H1 (cell line): ENCODE results near the gene SEC11A. TPM values are rescaled to one million over a fixed set of nuclear protein-coding genes. Genes with fewer than 3 reads are reported as not detected.

Experiments
- CTCF ChIA-PET: fragments of 300-600 bp; sonication (Branson Sonifier 250); formaldehyde crosslinking; loops from one replicate; lab custom pipeline; 2021; ENCODE audit not compliant: partially characterized antibody; lab: Charles Lee
- POLR2A ChIA-PET: fragments of 300-600 bp; sonication (Branson Sonifier 250); formaldehyde crosslinking; loops from one replicate; lab custom pipeline; 2021; ENCODE audit warnings: inconsistent platforms; ENCODE audit not compliant: partially characterized antibody; lab: Charles Lee
- DNase-seq, 2 experiments: peaks; one replicate each; pipeline versions ENCODE4 v3.0.0 to v3.0.0-alpha.2; 2010 to 2022; ENCODE audit warnings: low spot score in 2 of 2, low read depth in 1 of 2, mixed read lengths in 1 of 2
- FAIRE-seq: peaks from 2 replicates; lab custom pipeline; 2011; peaks lifted over from hg19 to GRCh38; lab: Jason Lieb, UNC
- H2AFZ ChIP-seq: 2 replicates; pipeline ENCODE4 v1.8.1; 2012; ENCODE audit warnings: low read length, inconsistent platforms
- H2AK5ac ChIP-seq: 2 replicates; pipeline ENCODE4 v1.6.1; 2013; ENCODE audit warnings: low read depth, low read length
- H2BK120ac ChIP-seq: replicated peaks from 2 replicates; pipeline ENCODE3; 2013; ENCODE audit warnings: low read depth, low read length, inconsistent platforms
- H2BK12ac ChIP-seq: 2 replicates; pipeline ENCODE4 v1.6.1; 2013; ENCODE audit warnings: low read depth, low read length
- H2BK15ac ChIP-seq: 2 replicates; pipeline ENCODE4 v1.6.1; 2013; ENCODE audit warnings: low read length
- H2BK20ac ChIP-seq: 2 replicates; pipeline ENCODE4 v1.6.1; 2013; ENCODE audit warnings: low read length
- H2BK5ac ChIP-seq: 2 replicates; pipeline ENCODE4 v1.6.1; 2013; ENCODE audit warnings: low read depth, low read length
- H3K14ac ChIP-seq: 2 replicates; pipeline ENCODE4 v1.6.1; 2013; ENCODE audit warnings: inconsistent platforms; ENCODE audit not compliant: insufficient read length
- H3K18ac ChIP-seq: 2 replicates; pipeline ENCODE4 v1.6.1; 2013; ENCODE audit warnings: low read length; ENCODE audit errors: extremely low read depth
- H3K23ac ChIP-seq: 2 replicates; pipeline ENCODE4 v1.6.1; 2013; ENCODE audit warnings: inconsistent platforms; ENCODE audit not compliant: insufficient read length
- H3K23me2 ChIP-seq: 2 replicates; pipeline ENCODE4 v1.6.1; 2013; ENCODE audit warnings: low read depth, low read length
- H3K27ac ChIP-seq: 2 replicates; pipeline ENCODE4 v1.6.1; 2011; ENCODE audit warnings: low read depth, low read length, inconsistent platforms
- H3K27me3 ChIP-seq, 4 experiments: replicated peaks in 1 of 4; 1 replicate in 1 of 4; 2 replicates in 3 of 4; pipeline versions ENCODE4 v1.6.1 to v1.8.1; 2011 to 2013; ENCODE audit warnings: low read length in 3 of 4, mild to moderate bottlenecking in 3 of 4, inconsistent platforms in 2 of 4, mixed read lengths in 2 of 4, moderate library complexity in 1 of 4; ENCODE audit not compliant: control insufficient read depth in 3 of 4, insufficient read depth in 3 of 4; ENCODE audit errors: extremely low read depth in 1 of 4
- H3K36me3 ChIP-seq, 4 experiments: 2 replicates each; pipeline versions ENCODE4 v1.6.1 to v1.8.1; 2011 to 2013; ENCODE audit warnings: mild to moderate bottlenecking in 4 of 4, low read length in 3 of 4, moderate library complexity in 2 of 4, control low read depth in 1 of 4, inconsistent platforms in 1 of 4; ENCODE audit not compliant: insufficient read depth in 4 of 4, control insufficient read depth in 2 of 4
- H3K4ac ChIP-seq: replicated peaks from 2 replicates; pipeline ENCODE3; 2013; ENCODE audit warnings: low read length, low read depth, mixed read lengths, inconsistent platforms; ENCODE audit not compliant: insufficient read length
- H3K4me1 ChIP-seq, 4 experiments: replicated peaks in 1 of 4; 1 replicate in 1 of 4; 2 replicates in 3 of 4; pipeline versions ENCODE4 v1.6.1 to v1.8.1; 2011 to 2013; ENCODE audit warnings: low read length in 3 of 4, inconsistent platforms in 2 of 4, mixed read lengths in 1 of 4; ENCODE audit not compliant: insufficient read depth in 4 of 4, control insufficient read depth in 3 of 4
- H3K4me2 ChIP-seq, 2 experiments: 2 replicates each; pipeline versions ENCODE4 v1.6.1 to v1.8.1; 2011 to 2013; ENCODE audit warnings: low read depth in 2 of 2, low read length in 2 of 2, control low read depth in 1 of 2, inconsistent platforms in 1 of 2, mild to moderate bottlenecking in 1 of 2; ENCODE audit not compliant: insufficient read depth in 1 of 2
- H3K4me3 ChIP-seq, 4 experiments: fragments of 200-600, 300-600 bp in 1 of 4; sonication (generic), shearing (Covaris generic), sonication (Bioruptor Twin) in 1 of 4; 2 replicates each; pipeline versions ENCODE4 v1.5.1 to v1.8.1; 2011 to 2016; ENCODE audit warnings: low read length in 4 of 4, low read depth in 3 of 4, control low read depth in 2 of 4, inconsistent platforms in 2 of 4, mild to moderate bottlenecking in 2 of 4, mixed read lengths in 1 of 4, moderate library complexity in 1 of 4; ENCODE audit not compliant: insufficient read depth in 2 of 4; ENCODE audit errors: extremely low read depth in 1 of 4
- H3K56ac ChIP-seq: replicated peaks from 2 replicates; pipeline ENCODE3; 2013; ENCODE audit warnings: low read depth, mild to moderate bottlenecking, mixed read lengths, low read length, inconsistent platforms; ENCODE audit not compliant: insufficient read length
- H3K79me1 ChIP-seq: 2 replicates; pipeline ENCODE4 v1.6.1; 2013; ENCODE audit warnings: low read depth, low read length, control low read depth
- H3K79me2 ChIP-seq, 2 experiments: 2 replicates each; pipeline versions ENCODE4 v1.6.1 to v1.8.1; 2012 to 2013; ENCODE audit warnings: low read length in 2 of 2, mild to moderate bottlenecking in 2 of 2, inconsistent platforms in 1 of 2; ENCODE audit not compliant: insufficient read depth in 2 of 2, control insufficient read depth in 1 of 2
- H3K9ac ChIP-seq, 4 experiments: replicated peaks in 1 of 4; 1 replicate in 1 of 4; 2 replicates in 3 of 4; pipeline versions ENCODE4 v1.6.1 to v1.8.1; 2011 to 2013; ENCODE audit warnings: low read depth in 3 of 4, low read length in 3 of 4, control low read depth in 2 of 4, mild to moderate bottlenecking in 2 of 4, moderate library complexity in 2 of 4, inconsistent platforms in 1 of 4; ENCODE audit errors: extremely low read depth in 1 of 4
- H3K9me3 ChIP-seq, 2 experiments: 2 replicates each; pipeline versions ENCODE4 v1.6.1 to v1.8.1; 2012 to 2013; ENCODE audit warnings: mild to moderate bottlenecking in 2 of 2, moderate library complexity in 2 of 2, control low read depth in 1 of 2, inconsistent platforms in 1 of 2, low read depth in 1 of 2, low read length in 1 of 2, mixed read lengths in 1 of 2; ENCODE audit not compliant: insufficient read depth in 2 of 2
- H4K20me1 ChIP-seq, 2 experiments: replicated peaks in 1 of 2; 2 replicates each; pipeline versions ENCODE3 to v1.8.1; 2011 to 2013; ENCODE audit warnings: inconsistent platforms in 2 of 2, low read length in 2 of 2, mild to moderate bottlenecking in 1 of 2; ENCODE audit not compliant: insufficient read depth in 2 of 2, control insufficient read depth in 1 of 2
- H4K5ac ChIP-seq: 2 replicates; pipeline ENCODE4 v1.6.1; 2013; ENCODE audit warnings: low read length, low read depth, mixed read lengths, inconsistent platforms; ENCODE audit not compliant: insufficient read length
- H4K8ac ChIP-seq: 2 replicates; pipeline ENCODE4 v1.8.0; 2013; ENCODE audit warnings: mild to moderate bottlenecking, moderate library complexity, low read length, inconsistent platforms; ENCODE audit not compliant: insufficient read depth; ENCODE audit errors: extremely low read depth
- H4K91ac ChIP-seq: replicated peaks from 2 replicates; pipeline ENCODE3; 2013; ENCODE audit warnings: low read length, mixed read lengths, inconsistent platforms; ENCODE audit not compliant: insufficient read length
- SAP30 ChIP-seq: fragments of 300-600 bp; sonication (generic); IDR thresholded peaks from 2 replicates; pipeline ENCODE4 v1.7.1; 2012; ENCODE audit warnings: low read length, moderate library complexity, mild to moderate bottlenecking, inconsistent platforms; ENCODE audit not compliant: insufficient read depth, insufficient replicate concordance
- TCF12 ChIP-seq: IDR thresholded peaks from 2 replicates; pipeline ENCODE4 v1.6.1; 2011; ENCODE audit warnings: low read depth, mild to moderate bottlenecking, low read length
- TEAD4 ChIP-seq: IDR thresholded peaks from 2 replicates; pipeline ENCODE4 v1.6.1; 2012; ENCODE audit warnings: low read depth, low read length, inconsistent platforms, mixed read lengths
- WGBS, 2 experiments: shearing (Covaris generic) in 1 of 2; methylation state at CpG; one replicate each; pipeline versions ENCODE4 v1.1.6 to v1.1.7; 2013 to 2015; ENCODE audit warnings: low lambda C conversion rate in 2 of 2, mixed read lengths in 2 of 2, inconsistent platforms in 1 of 2, low coverage in 1 of 2, missing lambda C conversion rate in 1 of 2; ENCODE audit not compliant: insufficient replicate concordance in 2 of 2, insufficient coverage in 1 of 2, insufficient read length in 1 of 2; ENCODE audit errors: extremely low coverage in 1 of 2, missing lambda C conversion rate in 1 of 2; 5-methylcytosine and 5-hydroxymethylcytosine counted together
- polyA plus RNA-seq, 7 experiments: library from polyadenylated mRNA; depleted of rRNA in 3 of 7; stranded (reverse) in 5 of 7; unstranded in 2 of 7; fragments of >200 nt in 5 of 7; fragments of 200-250 nt in 2 of 7; gene quantifications; 1 replicate in 5 of 7; 2 replicates in 1 of 7; 4 replicates in 1 of 7; pipeline versions ENCODE4 v1.2.1 to v1.2.3, GENCODE V29; 2011 to 2013; ENCODE audit warnings: missing spikeins in 2 of 7, mixed read lengths in 2 of 7
- total RNA-seq: library from RNA; stranded (reverse); fragmentation: NEBNext Ultra II Directional; extraction: Animal tissue kit (Norgen Biotek cat#: 25700); gene quantifications from 2 replicates; pipeline ENCODE4 v1.2.1, GENCODE V29; 2021

The SEC11A gene
- total and polyA plus RNA-seq, 2 of the 8 experiments (the other 6 are each of a cell fraction or from before 2014, with no cell fraction given) = 268 to 316 TPM

GRCh38 chr15:84629033-84629432 is 86.9 kb downstream of the SEC11A start:
- no peak overlapping the region for H4K5ac ChIP-seq
- no peaks in the 10 kb centered on the region for H3K79me2 ChIP-seq
- no peak overlapping the region for H2AK5ac ChIP-seq
- ChIA-PET CTCF (interaction anchor here (0.6 to 6.0 kb wide), 13 partner anchors 9 to 724 kb away, joined by 3 to 42 read pairs (median 3); no protein-coding TSS in a partner anchor), POLR2A (interaction anchor here (0.8 to 9.2 kb wide), 7 partner anchors 9 to 27 kb away, joined by 4 to 134 read pairs (median 6); partner anchors contain the start of genes WDR73 and ZSCAN2)
- H3K4ac ChIP-seq = no peak overlapping the region
- H3K14ac ChIP-seq = no peak overlapping the region
- H2BK12ac ChIP-seq = no peak overlapping the region
- H2AFZ ChIP-seq = no peak overlapping the region
- no peak overlapping the region for H2BK20ac ChIP-seq
- H3K9me3 ChIP-seq = no peaks in the 10 kb centered on the region
- H3K27ac ChIP-seq = no peak overlapping the region
- 89% methylated on average over 9 of the region's 9 CpGs; no CpG with 5 or more reads in 1 of the 2 experiments for WGBS, 2 experiments
- H3K79me1 ChIP-seq = no peaks in the 10 kb centered on the region; the same call in 1 of the 2 replicates
- no peak overlapping the region for H2BK15ac ChIP-seq
- peaks cover 0 to 3% (median 0%) of the 10 kb centered on the region in 4 experiments; a peak in 2 of 7 replicates for H3K4me1 ChIP-seq
- H3K56ac ChIP-seq = no peak overlapping the region
- H3K4me3 ChIP-seq = no peak overlapping the region
- peaks cover 14% of the 10 kb centered on the region for H3K23me2 ChIP-seq
- no peak overlapping the region for H4K8ac ChIP-seq
- H3K4me2 ChIP-seq = no peak overlapping the region
- no peak overlapping the region for H4K91ac ChIP-seq
- peaks cover 0 to 5% of the 10 kb centered on the region in 2 experiments for H4K20me1 ChIP-seq
- no peak overlapping the region for H3K9ac ChIP-seq
- DNase-seq = no peak
- no peak overlapping the region for H2BK120ac ChIP-seq
- no peak for FAIRE-seq
- H3K27me3 ChIP-seq = peaks cover 0 to 17% (median 2%) of the 10 kb centered on the region in 4 experiments; a peak in 5 of 7 replicates
- H2BK5ac ChIP-seq = no peak overlapping the region
- H3K36me3 ChIP-seq = no peaks in the 10 kb centered on the region
- no peak overlapping the region for H3K23ac ChIP-seq
- H3K18ac ChIP-seq = no peak overlapping the region
- TF ChIP-seq SAP30 (no peak), TCF12 (no peak), TEAD4 (no peak)
